Measurements from ENCODE around the gene CDH16. TPM values are rescaled to one million over a fixed set of nuclear protein-coding genes. Genes with fewer than 3 reads are reported as not detected.

The CDH16 gene
- total and polyA plus RNA-seq, 2 of the 13 experiments (the other 11 are each of a cell fraction or from before 2014, with no cell fraction given): 2.7 to 3.9 TPM

GRCh38 chr16:66917741-66918140, 944 bp downstream of the CDH16 start (continued):
- no peak for TF ChIP-seq MLXIP (CRISPR knock-in tag; IDR thresholded peaks at IDR 0.05; ENCODE audit: borderline replicate concordance)
- no peak for TF ChIP-seq ATF1 (CRISPR knock-in tag; IDR thresholded peaks at IDR 0.05)
- no peak for TF ChIP-seq ZNF646 (CRISPR knock-in tag; IDR thresholded peaks at IDR 0.05)
- no peak for TF ChIP-seq CREBL2 (CRISPR knock-in tag; IDR thresholded peaks at IDR 0.05; ENCODE audit: borderline replicate concordance)
- 0 out of 2 replicates have a peak, but pooled peaks have one; percentile 27 for TF ChIP-seq REPIN1 (CRISPR knock-in tag; IDR thresholded peaks at IDR 0.05; ENCODE audit: borderline replicate concordance, low read depth)
- 0 out of 2 replicates have a peak, but pooled peaks have one; percentile 38 for TF ChIP-seq HNF4G (IDR thresholded peaks at IDR 0.05; ENCODE audit: borderline replicate concordance, low read depth, low read length)
- peak; percentile 36; the same call in 1 of the 2 replicates for TF ChIP-seq HNF4G (CRISPR knock-in tag; IDR thresholded peaks at IDR 0.05; ENCODE audit: borderline replicate concordance, low read depth)
- TF ChIP-seq TCF12 (IDR thresholded peaks at IDR 0.05): no peak
- TF ChIP-seq TCF12 (CRISPR knock-in tag; IDR thresholded peaks at IDR 0.05): no peak
- TF ChIP-seq ZNF350 (CRISPR knock-in tag; IDR thresholded peaks at IDR 0.05; ENCODE audit: borderline replicate concordance, low read depth): no peak
- TF ChIP-seq MED1 (CRISPR knock-in tag; IDR thresholded peaks at IDR 0.05): 0 out of 2 replicates have a peak, but pooled peaks have one; percentile 34
- TF ChIP-seq PTBP1 (IDR thresholded peaks at IDR 0.05; ENCODE audit: low read depth, low read length, poor library complexity, severe bottlenecking): no peak
- no peak for TF ChIP-seq ZBTB38 (CRISPR knock-in tag; IDR thresholded peaks at IDR 0.05)
- no peak for TF ChIP-seq ZBTB33 (CRISPR knock-in tag; IDR thresholded peaks at IDR 0.05)
- TF ChIP-seq SETDB1 (CRISPR knock-in tag; IDR thresholded peaks at IDR 0.05; ENCODE audit: borderline replicate concordance): no peak
- TF ChIP-seq HIC2 (CRISPR knock-in tag; IDR thresholded peaks at IDR 0.05; ENCODE audit: low read depth): no peak

Measured in HepG2 (cell line).